IMR-90 (cell line): ENCODE results near the gene DUSP16. TPM values are rescaled to one million over a fixed set of nuclear protein-coding genes. Genes with fewer than 3 reads are reported as not detected.

ENCODE experiments used
- ATAC-seq: fragments of 200-7000 bp; cut with Tn5 transposase; 2 replicates; pipeline ENCODE4 v1.9.1; 2020; ENCODE audit warnings: low read depth, mild to moderate bottlenecking, moderate library complexity
- BruUV-seq: library from RNA; stranded (reverse); fragments of 400-500 nt; replicated peaks from 2 replicates; lab custom pipeline; 2021; lab: Mats Ljungman, UMichigan
- CTCF ChIA-PET: fragments of 300-600 bp; formaldehyde crosslinking; extraction: SDS; loops from one replicate; lab custom pipeline; 2021; ENCODE audit warnings: antibody characterized with exemption; lab: Yijun Ruan, JAX
- POLR2A ChIA-PET: fragments of 300-600 bp; sonication (Branson Sonifier 250); formaldehyde crosslinking; loops from one replicate; lab custom pipeline; 2022; ENCODE audit warnings: antibody characterized with exemption; ENCODE audit not compliant: unreplicated experiment; lab: Charles Lee
- DNase-seq: peaks from one replicate; pipeline ENCODE4 v3.0.0; 2013
- H2AFZ ChIP-seq: replicated peaks from 2 replicates; pipeline ENCODE3; 2013; ENCODE audit warnings: low read length, mild to moderate bottlenecking; ENCODE audit not compliant: poor library complexity
- H2AK5ac ChIP-seq: 2 replicates; pipeline ENCODE4 v1.6.1; 2013; ENCODE audit warnings: low read depth, low read length, inconsistent platforms
- H2AK9ac ChIP-seq: replicated peaks from 2 replicates; pipeline ENCODE3; 2013; ENCODE audit warnings: mild to moderate bottlenecking, low read depth, low read length, moderate library complexity; ENCODE audit not compliant: poor library complexity
- H2BK120ac ChIP-seq: 2 replicates; pipeline ENCODE4 v1.6.1; 2013; ENCODE audit warnings: low read depth, low read length, inconsistent platforms
- H2BK15ac ChIP-seq: 3 replicates; pipeline ENCODE4 v1.6.1; 2013; ENCODE audit warnings: low read depth, low read length, inconsistent platforms
- H2BK20ac ChIP-seq: 2 replicates; pipeline ENCODE4 v1.6.1; 2013; ENCODE audit warnings: low read depth, mild to moderate bottlenecking, inconsistent platforms, low read length, moderate library complexity
- H2BK5ac ChIP-seq: 2 replicates; pipeline ENCODE4 v1.6.1; 2013; ENCODE audit warnings: mild to moderate bottlenecking, low read depth, low read length, inconsistent platforms; ENCODE audit not compliant: poor library complexity, severe bottlenecking
- H3K14ac ChIP-seq: replicated peaks from 2 replicates; pipeline ENCODE4 v1.6.1; 2013; ENCODE audit warnings: low read depth, low read length, inconsistent platforms
- H3K18ac ChIP-seq: 2 replicates; pipeline ENCODE4 v1.6.1; 2013; ENCODE audit warnings: low read depth, low read length, control low read depth
- H3K23ac ChIP-seq: 2 replicates; pipeline ENCODE4 v1.6.1; 2013; ENCODE audit warnings: low read depth, low read length, inconsistent platforms
- H3K27ac ChIP-seq: 2 replicates; pipeline ENCODE4 v1.5.1; 2013; ENCODE audit warnings: mild to moderate bottlenecking, control low read depth, low read length; ENCODE audit not compliant: insufficient read depth
- H3K27me3 ChIP-seq: 2 replicates; pipeline ENCODE4 v1.6.1; 2013; ENCODE audit warnings: low read length; ENCODE audit not compliant: control insufficient read depth, insufficient read depth
- H3K36me3 ChIP-seq: 2 replicates; pipeline ENCODE4 v1.6.1; 2013; ENCODE audit warnings: low read length, mixed read lengths; ENCODE audit not compliant: control insufficient read depth, insufficient read depth
- H3K4ac ChIP-seq: 2 replicates; pipeline ENCODE4 v1.6.1; 2013; ENCODE audit warnings: low read depth, low read length, inconsistent platforms
- H3K4me1 ChIP-seq: 2 replicates; pipeline ENCODE4 v1.6.1; 2013; ENCODE audit warnings: low read length, mixed read lengths; ENCODE audit not compliant: control insufficient read depth, insufficient read depth
- H3K4me2 ChIP-seq: 2 replicates; pipeline ENCODE4 v1.6.1; 2013; ENCODE audit warnings: low read depth, mild to moderate bottlenecking, control low read depth, low read length, moderate library complexity
- H3K4me3 ChIP-seq: 2 replicates; pipeline ENCODE4 v1.5.1; 2013; ENCODE audit warnings: low read depth, mild to moderate bottlenecking, control low read depth, low read length, moderate library complexity; ENCODE audit not compliant: insufficient read depth
- H3K56ac ChIP-seq: 2 replicates; pipeline ENCODE4 v1.6.1; 2013; ENCODE audit warnings: low read length, inconsistent platforms; ENCODE audit not compliant: insufficient read depth; ENCODE audit errors: extremely low read depth
- H3K79me1 ChIP-seq, 2 experiments: 2 replicates each; pipeline ENCODE4 v1.6.1; 2013; ENCODE audit warnings: low read length in 2 of 2, inconsistent platforms in 1 of 2, low read depth in 1 of 2
- H3K9ac ChIP-seq: 2 replicates; pipeline ENCODE4 v1.6.1; 2013; ENCODE audit warnings: low read depth, low read length, control low read depth
- H3K9me1 ChIP-seq: 2 replicates; pipeline ENCODE4 v1.6.1; 2013; ENCODE audit warnings: low read length, inconsistent platforms; ENCODE audit not compliant: insufficient read depth
- H3K9me3 ChIP-seq: 2 replicates; pipeline ENCODE4 v1.6.1; 2013; ENCODE audit warnings: low read length; ENCODE audit not compliant: control insufficient read depth, insufficient read depth
- H4K20me1 ChIP-seq: 2 replicates; pipeline ENCODE4 v1.6.1; 2013; ENCODE audit warnings: low read length, inconsistent platforms; ENCODE audit not compliant: insufficient read depth
- H4K5ac ChIP-seq: 2 replicates; pipeline ENCODE4 v1.6.1; 2013; ENCODE audit warnings: mild to moderate bottlenecking, low read depth, low read length, control low read depth
- H4K8ac ChIP-seq, 2 experiments: 2 replicates each; pipeline ENCODE4 v1.6.1; 2013; ENCODE audit warnings: low read depth in 2 of 2, low read length in 2 of 2, control low read depth in 1 of 2, inconsistent platforms in 1 of 2
- H4K91ac ChIP-seq: 2 replicates; pipeline ENCODE4 v1.6.1; 2013; ENCODE audit warnings: low read depth, low read length, inconsistent platforms; ENCODE audit not compliant: insufficient read depth
- BHLHE40 ChIP-seq: fragments of 150-350 bp; IDR thresholded peaks from 2 replicates; pipeline ENCODE4 v1.6.1; 2016; ENCODE audit warnings: mild to moderate bottlenecking, low read depth, low read length
- CEBPB ChIP-seq: IDR thresholded peaks from 2 replicates; pipeline ENCODE4 v1.6.1; 2012; ENCODE audit warnings: low read depth, low read length, improper control_type of control experiment
- CHD1 ChIP-seq: IDR thresholded peaks from 2 replicates; pipeline ENCODE4 v1.6.1; 2012; ENCODE audit warnings: low read depth, low read length, improper control_type of control experiment
- FOS ChIP-seq: fragments of 150-350 bp; IDR thresholded peaks from 2 replicates; pipeline ENCODE4 v1.6.1; 2016; ENCODE audit warnings: low read depth, low read length
- MAZ ChIP-seq: IDR thresholded peaks from 2 replicates; pipeline ENCODE4 v1.6.1; 2012; ENCODE audit warnings: low read depth, mild to moderate bottlenecking, low read length, improper control_type of control experiment, moderate library complexity, borderline replicate concordance
- MXI1 ChIP-seq: IDR thresholded peaks from 2 replicates; pipeline ENCODE4 v1.6.1; 2012; ENCODE audit warnings: low read depth, mild to moderate bottlenecking, low read length, moderate library complexity, borderline replicate concordance
- NFE2L2 ChIP-seq: fragments of 150-350 bp; IDR thresholded peaks from 2 replicates; pipeline ENCODE4 v1.6.1; 2016; ENCODE audit warnings: low read depth, mild to moderate bottlenecking, low read length
- SMC3 ChIP-seq: fragments of 150-350 bp; IDR thresholded peaks from 2 replicates; pipeline ENCODE4 v1.6.1; 2016; ENCODE audit warnings: low read depth, mild to moderate bottlenecking, antibody characterized with exemption, low read length, moderate library complexity
- WGBS, 2 experiments: methylation state at CpG; one replicate each; pipeline versions ENCODE4 v1.1.5 to v1.1.7; 2013; ENCODE audit warnings: missing lambda C conversion rate in 2 of 2; ENCODE audit not compliant: insufficient read length in 1 of 2; ENCODE audit errors: extremely low coverage in 2 of 2; 5-methylcytosine and 5-hydroxymethylcytosine counted together
- dilution Hi-C: fragments of 300-500 bp; cut with HindIII; formaldehyde crosslinking; loops from one replicate; pipeline ENCODE4 v1.14.3; 2018; ENCODE audit warnings: low sequenced_read_pairs; ENCODE audit not compliant: unreplicated experiment
- in situ Hi-C: fragments of 300-500 bp; cut with MboI; formaldehyde crosslinking; loops from 3 replicates; pipeline ENCODE4 v1.14.3; 2019; ENCODE audit warnings: low sequenced_read_pairs, inconsistent platforms, mixed read lengths
- intact Hi-C: fragments of 100-400 bp; cut with micrococcal nuclease; formaldehyde crosslinking; loops from 2 replicates; pipeline ENCODE4 v1.10.0; 2022
- polyA plus RNA-seq, 3 experiments: library from polyadenylated mRNA; depleted of rRNA; stranded (reverse); fragments of >200 nt; gene quantifications; 2 replicates each; pipeline ENCODE4 v1.2.3, GENCODE V29; 2012; ENCODE audit warnings: low replicate concordance in 1 of 3
- total RNA-seq: library from RNA; depleted of rRNA; stranded (reverse); fragments of >200 nt; gene quantifications from 2 replicates; pipeline ENCODE4 v1.2.3, GENCODE V29; 2012
- TF ChIP-seq, protein P1 (sequence below): fragments of 150-350 bp; IDR thresholded peaks from 2 replicates; pipeline ENCODE4 v1.6.1; 2017; ENCODE audit warnings: mild to moderate bottlenecking, antibody characterized with exemption, low read length, low read depth
- TF ChIP-seq, protein P2 (sequence below): conservative IDR thresholded peaks from 2 replicates; pipeline ENCODE4 v1.5.1; 2012; ENCODE audit warnings: mild to moderate bottlenecking, low read depth, low read length, improper control_type of control experiment
- TF ChIP-seq, protein P3 (sequence below): fragments of 150-350 bp; IDR thresholded peaks from 2 replicates; pipeline ENCODE4 v1.6.1; 2016; ENCODE audit warnings: low read depth, mild to moderate bottlenecking, low read length, moderate library complexity, borderline replicate concordance

DUSP16 gene
- total and polyA plus RNA-seq, 2 of the 4 experiments (the other 2 are of a cell fraction): 4.7 to 10.0 TPM

DNA sequence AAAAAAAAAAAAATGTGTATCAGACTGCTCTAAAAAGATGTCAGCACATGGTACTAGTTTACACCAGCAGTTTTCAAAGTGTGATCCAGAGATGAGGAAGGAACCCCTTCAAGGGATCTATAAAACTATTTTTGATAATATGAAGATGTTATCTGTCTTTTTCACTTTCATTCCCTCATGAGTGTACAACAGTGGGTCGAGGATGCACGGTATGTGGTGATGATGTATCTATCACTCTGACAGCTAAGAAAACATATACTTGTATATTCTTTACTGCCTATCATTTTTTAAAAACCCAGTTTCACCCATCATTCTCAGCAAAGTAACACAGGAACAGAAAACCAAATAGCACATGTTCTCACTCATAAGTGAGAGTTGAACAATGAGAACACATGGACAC is 12.4 kb downstream of the DUSP16 start:
- Histone ChIP-seq H2AFZ (no peak overlapping the region), H2BK15ac (no peak overlapping the region), H3K4ac (no peak overlapping the region), H3K27me3 (no peaks in the 10 kb centered on the region), H3K27ac (no peak overlapping the region), H3K9ac (no peak overlapping the region), H4K5ac (no peak overlapping the region), H3K56ac (no peak overlapping the region), H4K91ac (no peak overlapping the region), H3K9me3 (no peaks in the 10 kb centered on the region), H3K4me1 (peaks cover 2% of the 10 kb centered on the region; the same call in 1 of the 2 replicates), H2BK120ac (no peak overlapping the region), H3K4me2 (no peak overlapping the region), H3K4me3 (no peak overlapping the region), H3K79me1 (peaks cover 12 to 14% of the 10 kb centered on the region in 2 experiments; a peak in 3 of 4 replicates), H3K36me3 (no peaks in the 10 kb centered on the region), H3K14ac (no peak overlapping the region), H4K8ac (no peak overlapping the region), H3K18ac (no peak overlapping the region), H4K20me1 (peaks cover 3% of the 10 kb centered on the region; the same call in 1 of the 2 replicates), H3K9me1 (peaks cover 2% of the 10 kb centered on the region; the same call in 1 of the 2 replicates), H2BK5ac (no peak overlapping the region), H2BK20ac (no peak overlapping the region), H2AK5ac (no peak overlapping the region), H2AK9ac (no peak overlapping the region), H3K23ac (no peak overlapping the region)
- POLR2A ChIA-PET: no interaction called here
- DNase-seq (no peak), ATAC-seq (no peak)
- intact Hi-C loops: no loop called here
- TF ChIP-seq NFE2L2 (no peak), BHLHE40 (no peak), CEBPB (no peak), SMC3 (no peak), FOS (no peak), CHD1 (no peak), MAZ (no peak), MXI1 (no peak)
- TF ChIP-seq, protein P1, sequence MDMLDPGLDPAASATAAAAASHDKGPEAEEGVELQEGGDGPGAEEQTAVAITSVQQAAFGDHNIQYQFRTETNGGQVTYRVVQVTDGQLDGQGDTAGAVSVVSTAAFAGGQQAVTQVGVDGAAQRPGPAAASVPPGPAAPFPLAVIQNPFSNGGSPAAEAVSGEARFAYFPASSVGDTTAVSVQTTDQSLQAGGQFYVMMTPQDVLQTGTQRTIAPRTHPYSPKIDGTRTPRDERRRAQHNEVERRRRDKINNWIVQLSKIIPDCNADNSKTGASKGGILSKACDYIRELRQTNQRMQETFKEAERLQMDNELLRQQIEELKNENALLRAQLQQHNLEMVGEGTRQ: no peak
- TF ChIP-seq, protein P2, sequence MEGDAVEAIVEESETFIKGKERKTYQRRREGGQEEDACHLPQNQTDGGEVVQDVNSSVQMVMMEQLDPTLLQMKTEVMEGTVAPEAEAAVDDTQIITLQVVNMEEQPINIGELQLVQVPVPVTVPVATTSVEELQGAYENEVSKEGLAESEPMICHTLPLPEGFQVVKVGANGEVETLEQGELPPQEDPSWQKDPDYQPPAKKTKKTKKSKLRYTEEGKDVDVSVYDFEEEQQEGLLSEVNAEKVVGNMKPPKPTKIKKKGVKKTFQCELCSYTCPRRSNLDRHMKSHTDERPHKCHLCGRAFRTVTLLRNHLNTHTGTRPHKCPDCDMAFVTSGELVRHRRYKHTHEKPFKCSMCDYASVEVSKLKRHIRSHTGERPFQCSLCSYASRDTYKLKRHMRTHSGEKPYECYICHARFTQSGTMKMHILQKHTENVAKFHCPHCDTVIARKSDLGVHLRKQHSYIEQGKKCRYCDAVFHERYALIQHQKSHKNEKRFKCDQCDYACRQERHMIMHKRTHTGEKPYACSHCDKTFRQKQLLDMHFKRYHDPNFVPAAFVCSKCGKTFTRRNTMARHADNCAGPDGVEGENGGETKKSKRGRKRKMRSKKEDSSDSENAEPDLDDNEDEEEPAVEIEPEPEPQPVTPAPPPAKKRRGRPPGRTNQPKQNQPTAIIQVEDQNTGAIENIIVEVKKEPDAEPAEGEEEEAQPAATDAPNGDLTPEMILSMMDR: no peak
- TF ChIP-seq, protein P3, sequence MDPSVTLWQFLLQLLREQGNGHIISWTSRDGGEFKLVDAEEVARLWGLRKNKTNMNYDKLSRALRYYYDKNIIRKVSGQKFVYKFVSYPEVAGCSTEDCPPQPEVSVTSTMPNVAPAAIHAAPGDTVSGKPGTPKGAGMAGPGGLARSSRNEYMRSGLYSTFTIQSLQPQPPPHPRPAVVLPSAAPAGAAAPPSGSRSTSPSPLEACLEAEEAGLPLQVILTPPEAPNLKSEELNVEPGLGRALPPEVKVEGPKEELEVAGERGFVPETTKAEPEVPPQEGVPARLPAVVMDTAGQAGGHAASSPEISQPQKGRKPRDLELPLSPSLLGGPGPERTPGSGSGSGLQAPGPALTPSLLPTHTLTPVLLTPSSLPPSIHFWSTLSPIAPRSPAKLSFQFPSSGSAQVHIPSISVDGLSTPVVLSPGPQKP: no peak
- in situ Hi-C loops: no loop called here
- WGBS, 2 experiments: no CpG with 5 or more reads among the region's 2 CpGs
- CTCF ChIA-PET: no interaction called here
- dilution Hi-C loops: no loop called here
- no TSS peak for BruUV-seq
